SK-N-SH (cell line): ENCODE results near the gene PSMA6. TPM values are rescaled to one million over a fixed set of nuclear protein-coding genes. Genes with fewer than 3 reads are reported as not detected.
A peak's percentile ranks its signal among the peaks of the same experiment; 100 is the strongest.
"Not testable (repeated sequence)": the region's sequence is repeated elsewhere in the genome, so short reads cannot be mapped to it uniquely, and the experiment has no call there.

ENCODE experiments used
- CTCF ChIA-PET: fragments of 300-600, 350-600 bp; formaldehyde crosslinking; extraction: SDS; loops from one replicate; lab custom pipeline; 2021; lab: Yijun Ruan, JAX
- POLR2A ChIA-PET: fragments of 350-600 bp; sonication (Branson Sonifier 250); formaldehyde crosslinking; extraction: SDS; loops from one replicate; lab custom pipeline; 2020; ENCODE audit warnings: antibody characterized with exemption, inconsistent platforms; lab: Yijun Ruan, JAX
- DNase-seq: peaks from one replicate; pipeline ENCODE4 v3.0.0; 2012
- H2AFZ ChIP-seq: fragments of 200-600 bp; sonication (generic); 2 replicates; pipeline ENCODE4 v1.8.1; 2016; ENCODE audit warnings: antibody characterized with exemption, mild to moderate bottlenecking, low read depth
- H3F3A ChIP-seq: fragments of 200-600 bp; sonication (generic); replicated peaks from 2 replicates; pipeline ENCODE3; 2016; ENCODE audit warnings: antibody characterized with exemption, mild to moderate bottlenecking; ENCODE audit not compliant: insufficient read depth
- H3K27ac ChIP-seq, 2 experiments: fragments of 200-500 bp in 1 of 2; fragments of 200-600 bp in 1 of 2; sonication (Bioruptor generic) in 1 of 2; sonication (generic), shearing (Covaris generic) in 1 of 2; 2 replicates each; pipeline versions ENCODE4 v1.5.1 to v1.6.1; 2014 to 2016; ENCODE audit warnings: low read depth in 2 of 2, inconsistent platforms in 1 of 2, low read length in 1 of 2, mild to moderate bottlenecking in 1 of 2, mixed read lengths in 1 of 2
- H3K27me3 ChIP-seq: fragments of 200-600 bp; sonication (generic), shearing (Covaris generic); 2 replicates; pipeline ENCODE4 v1.6.1; 2016; ENCODE audit warnings: mixed run types; ENCODE audit not compliant: insufficient read depth
- H3K36me3 ChIP-seq, 2 experiments: fragments of 200-500 bp in 1 of 2; fragments of 200-600 bp in 1 of 2; sonication (Bioruptor generic) in 1 of 2; sonication (generic) in 1 of 2; replicated peaks in 1 of 2; 2 replicates each; pipeline versions ENCODE3 to v1.5.1; 2014 to 2016; ENCODE audit warnings: low read length in 1 of 2, mild to moderate bottlenecking in 1 of 2; ENCODE audit not compliant: insufficient read depth in 2 of 2, control insufficient read depth in 1 of 2
- H3K4me1 ChIP-seq, 2 experiments: fragments of 200-500 bp in 1 of 2; fragments of 200-600 bp in 1 of 2; sonication (Bioruptor generic) in 1 of 2; sonication (generic), shearing (Covaris generic) in 1 of 2; 2 replicates each; pipeline versions ENCODE4 v1.5.1 to v1.6.1; 2014 to 2016; ENCODE audit warnings: low read depth in 1 of 2, low read length in 1 of 2, mixed run types in 1 of 2; ENCODE audit not compliant: insufficient read depth in 2 of 2, control insufficient read depth in 1 of 2
- H3K4me2 ChIP-seq: fragments of 200-600 bp; sonication (generic), shearing (Covaris generic); 2 replicates; pipeline ENCODE4 v1.6.1; 2017; ENCODE audit warnings: mixed run types
- H3K4me3 ChIP-seq, 2 experiments: fragments of 200-500 bp in 1 of 2; fragments of 200-600 bp in 1 of 2; sonication (Bioruptor generic) in 1 of 2; sonication (generic), shearing (Covaris generic) in 1 of 2; 2 replicates each; pipeline versions ENCODE4 v1.5.1 to v1.8.1; 2014 to 2016; ENCODE audit warnings: low read depth in 2 of 2, inconsistent platforms in 1 of 2, low read length in 1 of 2, mild to moderate bottlenecking in 1 of 2, mixed read lengths in 1 of 2, moderate library complexity in 1 of 2
- H3K79me2 ChIP-seq: fragments of 200-600 bp; sonication (generic); 2 replicates; pipeline ENCODE4 v1.8.1; 2017; ENCODE audit warnings: mild to moderate bottlenecking; ENCODE audit not compliant: insufficient read depth
- H3K9ac ChIP-seq: fragments of 200-600 bp; sonication (generic); 2 replicates; pipeline ENCODE4 v1.6.1; 2017; ENCODE audit warnings: mixed run types
- H3K9me2 ChIP-seq: fragments of 200-600 bp; sonication (generic); 2 replicates; pipeline ENCODE4 v1.6.1; 2017; ENCODE audit warnings: mixed run types
- H3K9me3 ChIP-seq: fragments of 200-600 bp; sonication (generic); 2 replicates; pipeline ENCODE4 v1.6.1; 2017; ENCODE audit warnings: mixed run types, mild to moderate bottlenecking, moderate library complexity
- H4K20me1 ChIP-seq: fragments of 200-600 bp; sonication (generic); 2 replicates; pipeline ENCODE4 v1.6.1; 2017; ENCODE audit warnings: mild to moderate bottlenecking, mixed run types; ENCODE audit not compliant: insufficient read depth
- CHD2 ChIP-seq: fragments of 150-350 bp; IDR thresholded peaks from 2 replicates; pipeline ENCODE4 v1.6.1; 2018; ENCODE audit warnings: low read length; ENCODE audit not compliant: partially characterized antibody
- ELF1 ChIP-seq: IDR thresholded peaks from 2 replicates; pipeline ENCODE4 v1.4.0; 2012
- EP300 ChIP-seq, 2 experiments: IDR thresholded peaks; 2 replicates each; pipeline versions ENCODE4 v1.4.0 to v1.6.1; 2012; ENCODE audit warnings: borderline replicate concordance in 1 of 2, low read depth in 1 of 2, low read length in 1 of 2
- EZH2phosphoT487 ChIP-seq: fragments of 200-600 bp; sonication (generic); IDR thresholded peaks from 2 replicates; pipeline ENCODE4 v1.6.1; 2017; ENCODE audit warnings: low read depth, mixed run types, mild to moderate bottlenecking, antibody characterized with exemption, moderate library complexity, borderline replicate concordance
- FOXJ3 ChIP-seq: sonication (generic); formaldehyde crosslinking; IDR thresholded peaks from 2 replicates; pipeline ENCODE4 v1.5.1; 2020; ENCODE audit warnings: mild to moderate bottlenecking, missing genetic modification reagents
- GATA2 ChIP-seq: sonication (generic); formaldehyde crosslinking; IDR thresholded peaks from 2 replicates; pipeline ENCODE4 v1.5.0; 2020; ENCODE audit warnings: mild to moderate bottlenecking, missing genetic modification reagents
- NRF1 ChIP-seq: IDR thresholded peaks from 2 replicates; pipeline ENCODE4 v1.6.1; 2012; ENCODE audit warnings: low read depth, mild to moderate bottlenecking, low read length
- POLR2AphosphoS5 ChIP-seq: IDR thresholded peaks from 2 replicates; pipeline ENCODE4 v1.6.1; 2012; ENCODE audit warnings: low read depth, low read length
- SIN3A ChIP-seq: IDR thresholded peaks from 2 replicates; pipeline ENCODE4 v1.6.1; 2012; ENCODE audit warnings: low read depth, mild to moderate bottlenecking, low read length, moderate library complexity, borderline replicate concordance
- TAF1 ChIP-seq: IDR thresholded peaks from 2 replicates; pipeline ENCODE4 v1.6.1; 2012; ENCODE audit warnings: low read depth, mild to moderate bottlenecking, low read length, moderate library complexity, borderline replicate concordance
- WGBS: methylation state at CpG from one replicate; pipeline ENCODE4 v1.1.6; 2017; ENCODE audit warnings: low lambda C conversion rate; 5-methylcytosine and 5-hydroxymethylcytosine counted together
- polyA plus RNA-seq, 3 experiments: library from polyadenylated mRNA; depleted of rRNA; stranded (reverse); fragments of >200 nt; gene quantifications; 2 replicates each; pipeline ENCODE4 v1.2.3, GENCODE V29; 2012
- TF ChIP-seq, protein P1 (sequence below): IDR thresholded peaks from 2 replicates; pipeline ENCODE4; 2012

PSMA6 gene
- polyA plus RNA-seq, 1 of the 3 experiments (the other 2 are of a cell fraction), result 174 TPM

DNA sequence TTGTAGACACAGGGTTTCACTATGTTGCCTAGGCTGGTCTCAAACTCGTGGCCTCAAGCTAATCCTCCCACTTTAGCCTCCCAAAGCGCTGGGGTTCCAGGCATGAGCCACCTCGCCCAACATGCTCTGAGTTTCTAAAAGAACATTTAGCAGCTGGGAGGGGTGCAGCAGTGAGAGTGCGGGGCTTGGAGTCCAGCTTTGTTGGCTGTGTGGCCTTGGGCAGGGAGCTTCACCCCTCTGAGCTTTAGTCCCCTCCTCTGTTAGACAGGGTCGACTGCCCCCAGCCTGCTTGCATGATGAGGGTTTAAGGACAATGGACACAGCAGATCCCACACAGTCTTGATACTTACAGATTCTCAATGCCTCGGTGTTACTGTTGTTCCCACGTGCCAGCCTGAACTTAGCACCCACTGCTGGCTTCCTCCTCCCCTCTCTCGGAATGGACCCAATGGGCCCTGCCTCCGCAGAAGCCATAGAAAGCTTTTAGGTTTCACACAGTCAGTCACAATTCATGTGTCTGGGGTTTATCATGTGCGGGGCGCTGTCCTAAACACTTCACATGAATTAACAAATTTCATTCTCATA, 54.6 kb downstream of the PSMA6 start:
- Histone ChIP-seq H3K9ac (no peak overlapping the region), H3K79me2 (no peaks in the 10 kb centered on the region), H3K4me1 (peaks cover 6 to 7% of the 10 kb centered on the region in 2 experiments; a peak in 2 of 4 replicates), H3F3A (no peaks in the 10 kb centered on the region), H2AFZ (no peak overlapping the region), H3K4me3 (no peak overlapping the region), H3K9me3 (no peaks in the 10 kb centered on the region), H3K4me2 (no peak overlapping the region), H3K36me3 (no peaks in the 10 kb centered on the region), H3K27ac (no peak overlapping the region), H3K9me2 (no peaks in the 10 kb centered on the region), H3K27me3 (no peaks in the 10 kb centered on the region), H4K20me1 (no peaks in the 10 kb centered on the region)
- 82% methylated on average over 9 of the region's 11 CpGs for WGBS
- ChIA-PET POLR2A (no interaction called here), CTCF (interaction anchor here (1.4 kb wide), 1 partner anchor 117 kb away, joined by 4 read pairs; no protein-coding TSS in a partner anchor)
- DNase-seq, result no peak
- TF ChIP-seq EP300 (IDR thresholded peaks at IDR 0.05; ENCODE audit: borderline replicate concordance in 1 of 2, low read depth in 1 of 2, low read length in 1 of 2) (no peak), FOXJ3 (no peak), TAF1 (no peak), NRF1 (no peak)

DNA sequence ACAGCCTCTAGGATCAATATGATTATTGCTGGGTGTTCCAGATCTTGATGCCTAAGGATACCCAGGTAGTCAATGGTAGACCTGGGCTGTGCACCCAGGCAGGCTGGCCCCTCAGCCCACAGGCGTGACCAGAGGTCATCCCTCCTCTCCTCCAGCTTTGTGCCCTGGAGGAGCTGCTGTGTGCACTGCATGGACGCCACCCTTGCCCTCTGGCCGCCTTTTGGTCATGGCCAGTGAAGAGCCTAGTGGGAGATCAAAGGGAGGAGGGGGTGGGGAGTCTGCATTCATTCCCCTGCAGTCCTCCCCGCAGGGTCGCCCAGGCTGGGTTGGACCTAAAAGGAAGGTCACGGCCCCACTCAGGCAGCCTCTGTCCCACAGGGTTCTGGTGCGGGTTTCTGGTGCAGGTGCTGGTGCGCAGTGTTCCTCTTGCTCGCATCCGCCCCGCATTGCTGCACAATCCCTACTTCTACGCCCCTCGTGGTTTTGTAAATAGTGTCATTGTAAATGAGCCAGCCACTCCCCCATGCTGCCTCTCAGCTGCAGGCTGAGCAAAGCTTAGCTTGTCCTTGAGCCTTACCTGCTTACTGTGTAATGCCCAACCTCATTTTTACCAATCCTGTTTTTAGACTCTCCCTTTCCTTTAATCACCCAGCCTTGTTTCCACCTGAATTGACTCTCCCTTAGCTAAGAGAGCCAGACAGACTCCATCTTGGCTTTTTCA, 55.3 kb downstream of the PSMA6 start:
- no peaks in the 10 kb centered on the region for H3K9me2 ChIP-seq
- no peak overlapping the region for H3K9ac ChIP-seq
- H3K4me2 ChIP-seq, result no peak overlapping the region
- H3K4me1 ChIP-seq, result peaks cover 0 to under 1% of the 10 kb centered on the region in 2 experiments; a peak in 1 of 4 replicates
- no peak overlapping the region for H3K27ac ChIP-seq
- no peak overlapping the region for H2AFZ ChIP-seq
- WGBS, result 82% methylated on average over 7 of the region's 13 CpGs
- no peaks in the 10 kb centered on the region for H3K27me3 ChIP-seq
- peak; percentile 11 for DNase-seq
- no peaks in the 10 kb centered on the region for H4K20me1 ChIP-seq
- H3F3A ChIP-seq, result no peaks in the 10 kb centered on the region
- POLR2A ChIA-PET, result no interaction called here
- no peaks in the 10 kb centered on the region for H3K9me3 ChIP-seq
- CTCF ChIA-PET, result interaction anchor here (1.4 kb wide), 1 partner anchor 118 kb away, joined by 4 read pairs; no protein-coding TSS in a partner anchor
- no peaks in the 10 kb centered on the region for H3K36me3 ChIP-seq
- H3K79me2 ChIP-seq, result no peaks in the 10 kb centered on the region
- no peak overlapping the region for H3K4me3 ChIP-seq
- TF ChIP-seq, protein P1, sequence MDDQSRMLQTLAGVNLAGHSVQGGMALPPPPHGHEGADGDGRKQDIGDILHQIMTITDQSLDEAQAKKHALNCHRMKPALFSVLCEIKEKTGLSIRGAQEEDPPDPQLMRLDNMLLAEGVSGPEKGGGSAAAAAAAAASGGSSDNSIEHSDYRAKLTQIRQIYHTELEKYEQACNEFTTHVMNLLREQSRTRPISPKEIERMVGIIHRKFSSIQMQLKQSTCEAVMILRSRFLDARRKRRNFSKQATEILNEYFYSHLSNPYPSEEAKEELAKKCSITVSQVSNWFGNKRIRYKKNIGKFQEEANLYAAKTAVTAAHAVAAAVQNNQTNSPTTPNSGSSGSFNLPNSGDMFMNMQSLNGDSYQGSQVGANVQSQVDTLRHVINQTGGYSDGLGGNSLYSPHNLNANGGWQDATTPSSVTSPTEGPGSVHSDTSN, result no peak
- no peak for TF ChIP-seq NRF1
- TF ChIP-seq ELF1, result no peak
- no peak for TF ChIP-seq SIN3A
- no peak for TF ChIP-seq CHD2
- TF ChIP-seq TAF1, result no peak
- TF ChIP-seq EZH2phosphoT487, result no peak
- TF ChIP-seq POLR2AphosphoS5, result no peak
- no peak for TF ChIP-seq GATA2 (CRISPR knock-in tag)

DNA sequence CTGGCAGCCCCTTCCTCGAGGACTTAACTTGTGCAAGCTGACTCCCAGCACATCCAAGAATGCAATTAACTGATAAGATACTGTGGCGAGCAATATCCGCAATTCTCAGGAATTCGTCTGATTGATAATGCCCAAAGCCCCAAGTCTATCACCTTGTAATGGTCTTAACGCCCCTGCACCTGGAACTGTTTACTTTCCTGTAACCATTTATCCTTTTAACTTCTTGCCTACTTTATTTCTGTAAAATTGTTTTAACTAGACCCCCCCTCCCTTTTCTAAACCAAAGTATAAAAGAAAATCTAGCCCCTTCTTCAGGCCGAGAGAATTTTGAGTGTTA, 55.8 kb downstream of the PSMA6 start:
- H3K9ac ChIP-seq, DNase-seq, H3K4me3 ChIP-seq, H2AFZ ChIP-seq, CTCF ChIA-PET, H3F3A ChIP-seq, H3K27me3 ChIP-seq, H4K20me1 ChIP-seq, H3K36me3 ChIP-seq, POLR2A ChIA-PET, H3K9me3 ChIP-seq, H3K79me2 ChIP-seq, H3K9me2 ChIP-seq, H3K4me1 ChIP-seq, H3K4me2 ChIP-seq, H3K27ac ChIP-seq: not testable (repeated sequence)
- WGBS, result 80% methylated on average over 6 of the region's 6 CpGs
